ENCODE data around the gene TMOD3. TPM values are rescaled to one million over a fixed set of nuclear protein-coding genes. Genes with fewer than 3 reads are reported as not detected.

Gene TMOD3
- total RNA-seq, 2 donors from 2014 or later = 68.4 to 78.6 TPM

DNA sequence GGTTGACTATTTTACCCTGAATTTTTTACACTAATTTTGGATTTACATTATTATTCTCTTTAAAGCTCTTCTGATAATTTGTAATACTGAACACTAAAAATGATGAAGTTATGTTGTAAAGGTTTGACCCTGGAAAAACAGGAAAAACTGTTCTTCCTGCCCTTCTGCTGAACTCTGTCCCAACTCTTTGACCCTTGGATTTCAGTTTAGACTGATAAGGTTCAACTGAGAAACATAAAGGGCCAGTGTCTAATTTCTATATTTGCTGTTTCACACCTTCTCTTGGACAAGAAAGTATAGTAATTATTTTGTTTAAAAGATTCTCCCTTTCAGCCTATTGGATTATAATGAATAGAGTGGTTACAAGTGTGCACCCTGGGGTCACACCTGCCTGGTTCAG is 12.8 kb upstream of the TMOD3 start:
- intact Hi-C loops (cut with DNase I) = no loop called here
- Histone ChIP-seq H3K4me3 (no peak overlapping the region), H3K9ac (ENCODE audit: low read depth in 2 of 2, low read length in 2 of 2) (no peak overlapping the region), H3K4me1 (no peaks in the 10 kb centered on the region), H3K27me3 (no peaks in the 10 kb centered on the region), H3K9me3 (no peaks in the 10 kb centered on the region), H3K27ac (no peak overlapping the region), H3K36me3 (no peaks in the 10 kb centered on the region)
- DNase-seq = no peak
- TF ChIP-seq, protein P1, sequence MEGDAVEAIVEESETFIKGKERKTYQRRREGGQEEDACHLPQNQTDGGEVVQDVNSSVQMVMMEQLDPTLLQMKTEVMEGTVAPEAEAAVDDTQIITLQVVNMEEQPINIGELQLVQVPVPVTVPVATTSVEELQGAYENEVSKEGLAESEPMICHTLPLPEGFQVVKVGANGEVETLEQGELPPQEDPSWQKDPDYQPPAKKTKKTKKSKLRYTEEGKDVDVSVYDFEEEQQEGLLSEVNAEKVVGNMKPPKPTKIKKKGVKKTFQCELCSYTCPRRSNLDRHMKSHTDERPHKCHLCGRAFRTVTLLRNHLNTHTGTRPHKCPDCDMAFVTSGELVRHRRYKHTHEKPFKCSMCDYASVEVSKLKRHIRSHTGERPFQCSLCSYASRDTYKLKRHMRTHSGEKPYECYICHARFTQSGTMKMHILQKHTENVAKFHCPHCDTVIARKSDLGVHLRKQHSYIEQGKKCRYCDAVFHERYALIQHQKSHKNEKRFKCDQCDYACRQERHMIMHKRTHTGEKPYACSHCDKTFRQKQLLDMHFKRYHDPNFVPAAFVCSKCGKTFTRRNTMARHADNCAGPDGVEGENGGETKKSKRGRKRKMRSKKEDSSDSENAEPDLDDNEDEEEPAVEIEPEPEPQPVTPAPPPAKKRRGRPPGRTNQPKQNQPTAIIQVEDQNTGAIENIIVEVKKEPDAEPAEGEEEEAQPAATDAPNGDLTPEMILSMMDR (IDR thresholded peaks at IDR 0.05) = no peak

DNA sequence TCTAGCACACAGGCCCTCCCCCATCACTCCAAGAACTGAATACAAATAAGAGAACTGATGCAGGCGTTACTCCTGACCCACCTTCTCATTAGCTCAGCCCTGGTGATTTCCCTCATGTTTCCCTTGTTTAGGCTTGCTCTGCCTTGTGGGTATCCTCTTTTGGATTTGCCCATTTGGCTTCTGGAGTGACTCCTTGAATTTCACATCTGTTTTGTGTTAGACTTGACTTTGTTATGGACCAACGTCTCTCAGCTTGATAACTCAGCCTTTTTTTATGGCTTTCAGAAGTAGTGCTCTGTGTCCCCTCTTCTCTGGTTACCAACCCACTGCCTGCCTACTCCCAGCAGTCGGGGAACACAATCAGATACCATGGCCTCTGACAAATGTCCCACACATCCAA is 11.3 kb upstream of the TMOD3 start:
- H3K27me3 ChIP-seq = no peaks in the 10 kb centered on the region

DNA sequence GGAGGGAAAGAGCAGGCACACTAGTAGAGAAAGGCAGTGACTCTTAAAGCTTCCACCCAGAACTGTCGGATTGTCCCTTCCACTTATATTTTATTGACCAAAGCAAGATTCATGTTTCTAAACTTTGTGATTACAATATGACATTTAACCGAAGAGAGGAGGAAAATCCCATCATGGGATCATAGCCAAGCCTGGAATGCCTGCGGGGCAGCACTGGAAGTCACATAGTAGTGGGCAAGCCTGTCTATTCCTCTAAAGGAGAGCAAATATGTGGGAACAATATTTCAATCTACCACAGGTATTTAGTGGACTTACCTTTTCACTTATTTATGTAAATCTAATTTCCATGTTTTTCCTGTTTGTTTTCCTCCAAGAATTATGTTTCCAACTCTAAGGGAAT is 3.8 kb upstream of the TMOD3 start:
- no peaks in the 10 kb centered on the region for H3K36me3 ChIP-seq
- H3K9ac ChIP-seq (ENCODE audit: low read depth in 2 of 2, low read length in 2 of 2) = no peak overlapping the region
- no peak for DNase-seq
- intact Hi-C loops (cut with DNase I) = no loop called here
- H3K27me3 ChIP-seq = no peaks in the 10 kb centered on the region
- no peak overlapping the region for H3K27ac ChIP-seq
- TF ChIP-seq, protein P1 (IDR thresholded peaks at IDR 0.05) = no peak
- no peak overlapping the region for H3K4me3 ChIP-seq
- H3K9me3 ChIP-seq = no peaks in the 10 kb centered on the region
- H3K4me1 ChIP-seq = no peaks in the 10 kb centered on the region

More for the DNA sequence above, 11.3 kb upstream of the TMOD3 start:
- H3K9ac ChIP-seq (ENCODE audit: low read depth in 2 of 2, low read length in 2 of 2) = no peak overlapping the region
- H3K27ac ChIP-seq = no peak overlapping the region
- TF ChIP-seq, protein P1 (IDR thresholded peaks at IDR 0.05) = no peak
- intact Hi-C loops (cut with DNase I) = no loop called here
- H3K9me3 ChIP-seq = no peaks in the 10 kb centered on the region
- DNase-seq = no peak
- no peaks in the 10 kb centered on the region for H3K36me3 ChIP-seq
- H3K4me3 ChIP-seq = no peak overlapping the region
- no peaks in the 10 kb centered on the region for H3K4me1 ChIP-seq

DNA sequence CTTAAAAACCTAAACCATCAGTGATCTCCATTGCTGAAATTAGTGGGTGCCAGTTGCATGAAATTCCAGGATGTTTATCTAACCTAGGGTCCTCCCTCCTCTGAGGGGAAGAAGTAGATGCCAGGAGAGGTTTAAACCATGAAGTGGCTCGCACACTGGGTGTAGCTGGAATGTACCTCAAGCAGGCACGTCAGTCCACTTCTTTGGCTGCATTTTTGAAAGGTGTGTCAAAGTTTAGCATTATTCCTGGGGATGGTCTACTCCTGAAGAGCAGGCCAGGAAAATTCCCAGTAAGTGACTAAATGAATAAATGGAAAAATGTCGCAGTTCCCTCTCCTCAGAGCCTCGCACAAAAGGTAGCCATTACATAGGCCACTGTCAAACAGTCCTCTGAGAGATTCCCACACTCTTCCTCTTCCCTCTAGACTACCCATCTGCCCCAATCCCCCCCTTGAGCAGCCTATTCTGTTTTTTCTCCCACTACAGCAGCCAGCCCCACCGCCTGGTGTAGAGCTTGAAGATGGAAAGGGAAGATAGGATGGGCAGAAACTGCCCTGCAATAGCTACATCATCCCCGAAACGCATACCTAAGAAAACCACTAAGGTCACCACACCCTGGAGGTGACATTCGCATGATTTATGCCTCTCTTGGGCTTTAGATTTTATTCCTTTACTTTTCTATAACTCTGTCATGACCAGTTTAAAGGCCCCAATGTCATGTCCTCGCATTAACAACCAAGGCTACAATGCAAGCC is 655 bp upstream of the TMOD3 start:
- no peak for DNase-seq
- TF ChIP-seq, protein P1 (IDR thresholded peaks at IDR 0.05) = no peak
- peak overlapping the region; percentile 97 for H3K27ac ChIP-seq
- no peak overlapping the region for H3K9ac ChIP-seq (ENCODE audit: low read depth in 2 of 2, low read length in 2 of 2)
- H3K9me3 ChIP-seq = no peaks in the 10 kb centered on the region
- no peaks in the 10 kb centered on the region for H3K36me3 ChIP-seq
- H3K4me3 ChIP-seq = no peak overlapping the region
- intact Hi-C loops (cut with DNase I) = no loop called here
- no peaks in the 10 kb centered on the region for H3K27me3 ChIP-seq
- H3K4me1 ChIP-seq = no peaks in the 10 kb centered on the region

DNA sequence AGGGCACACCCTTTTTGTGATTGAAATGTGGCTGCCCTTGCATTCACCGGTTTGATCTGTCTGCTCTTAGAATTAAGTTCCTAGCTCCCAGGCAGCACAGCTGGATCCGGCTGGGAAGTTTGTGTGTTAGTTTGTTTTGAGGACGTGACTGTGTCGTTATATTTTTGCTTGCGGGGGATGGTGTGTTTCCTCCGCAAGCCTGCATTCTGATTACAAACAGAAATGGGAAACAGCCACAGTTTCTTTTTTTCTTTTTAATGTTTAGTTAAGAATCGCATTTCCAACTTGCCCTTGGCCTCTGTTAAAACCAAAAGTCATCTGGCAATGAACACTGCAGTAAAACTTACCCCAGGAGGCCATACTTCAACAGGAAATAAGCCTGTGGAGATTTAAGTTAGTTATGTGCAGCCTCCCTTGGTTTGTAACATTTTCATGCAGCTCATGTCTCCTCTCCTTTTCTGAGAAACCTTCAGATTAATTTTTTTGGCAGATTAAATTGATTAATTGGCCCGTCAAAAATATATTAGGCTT is 888 bp downstream of the TMOD3 start:
- H3K9me3 ChIP-seq = no peaks in the 10 kb centered on the region
- H3K27ac ChIP-seq = peak overlapping the region; percentile 97
- H3K9ac ChIP-seq (ENCODE audit: low read depth in 2 of 2, low read length in 2 of 2) = peak overlapping the region; percentile 86 to 96
- H3K36me3 ChIP-seq = no peaks in the 10 kb centered on the region
- TF ChIP-seq, protein P1 (IDR thresholded peaks at IDR 0.05) = no peak
- H3K27me3 ChIP-seq = no peaks in the 10 kb centered on the region
- no peaks in the 10 kb centered on the region for H3K4me1 ChIP-seq
- DNase-seq = no peak
- peak overlapping the region; percentile 93 for H3K4me3 ChIP-seq
- intact Hi-C loops (cut with DNase I) = no loop called here
